CD4-positive, alpha-beta T cell treated with Interferon gamma for 1 hour (primary cell): ENCODE results near the gene EFCAB13.
"Not testable (repeated sequence)": the region's sequence is repeated elsewhere in the genome, so short reads cannot be mapped to it uniquely, and the experiment has no call there.

Experiments
- DNase-seq: peaks from one replicate; pipeline ENCODE4 v3.0.0-alpha.2; 2020

EFCAB13 gene

GRCh38 chr17:47432240-47432639 lies 108.5 kb downstream of the EFCAB13 start:
- DNase-seq = not testable (repeated sequence)

- DNase-seq = no peak
These were observed 141.4 kb downstream of the EFCAB13 start for GRCh38 chr17:47465165-47465564.

GRCh38 chr17:47466976-47467375 lies 143.2 kb downstream of the EFCAB13 start:
- DNase-seq = not testable (repeated sequence)

- DNase-seq = no peak
These were observed 147.1 kb downstream of the EFCAB13 start for GRCh38 chr17:47470836-47471235.

- DNase-seq = not testable (repeated sequence)
These were observed 148.3 kb downstream of the EFCAB13 start for GRCh38 chr17:47472073-47472472.
